ENCODE measurements around the gene EME2.

The EME2 gene

DNA sequence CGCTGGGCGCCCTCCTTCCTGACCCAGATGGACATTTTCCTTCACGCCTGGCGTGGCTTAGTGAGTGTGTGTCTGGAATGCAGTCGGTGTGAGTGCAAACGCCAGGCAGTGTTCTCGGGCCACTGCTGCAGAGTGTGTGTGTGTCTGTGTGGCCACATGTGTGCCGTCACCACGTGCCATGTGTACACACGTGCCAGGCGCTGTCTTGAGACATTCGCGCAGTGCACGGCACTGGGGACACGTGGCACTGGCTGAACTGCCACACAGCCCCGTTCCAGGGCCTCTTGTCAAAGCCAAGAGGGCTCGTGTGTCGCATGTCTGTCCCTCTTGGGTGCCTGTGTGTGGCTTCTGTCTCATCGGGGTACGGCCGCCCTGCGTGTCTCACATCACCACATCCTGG, 37.8 kb upstream of the EME2 start (continued):
- TF ChIP-seq ZNF8 (CRISPR knock-in tag; IDR thresholded peaks at IDR 0.05) (no peak), PPARA (CRISPR knock-in tag; IDR thresholded peaks at IDR 0.05; ENCODE audit: borderline replicate concordance) (no peak), ARNTL (CRISPR knock-in tag; IDR thresholded peaks at IDR 0.05; ENCODE audit: borderline replicate concordance, low read depth) (no peak), CSDC2 (CRISPR knock-in tag; IDR thresholded peaks at IDR 0.05) (no peak), TCF4 (CRISPR knock-in tag; IDR thresholded peaks at IDR 0.05; ENCODE audit: borderline replicate concordance) (no peak), OSR1 (CRISPR knock-in tag; IDR thresholded peaks at IDR 0.05) (no peak), GLIS3 (CRISPR knock-in tag; IDR thresholded peaks at IDR 0.05) (no peak), SNAI2 (CRISPR knock-in tag; IDR thresholded peaks at IDR 0.05) (no peak)
- TF ChIP-seq, protein P1, sequence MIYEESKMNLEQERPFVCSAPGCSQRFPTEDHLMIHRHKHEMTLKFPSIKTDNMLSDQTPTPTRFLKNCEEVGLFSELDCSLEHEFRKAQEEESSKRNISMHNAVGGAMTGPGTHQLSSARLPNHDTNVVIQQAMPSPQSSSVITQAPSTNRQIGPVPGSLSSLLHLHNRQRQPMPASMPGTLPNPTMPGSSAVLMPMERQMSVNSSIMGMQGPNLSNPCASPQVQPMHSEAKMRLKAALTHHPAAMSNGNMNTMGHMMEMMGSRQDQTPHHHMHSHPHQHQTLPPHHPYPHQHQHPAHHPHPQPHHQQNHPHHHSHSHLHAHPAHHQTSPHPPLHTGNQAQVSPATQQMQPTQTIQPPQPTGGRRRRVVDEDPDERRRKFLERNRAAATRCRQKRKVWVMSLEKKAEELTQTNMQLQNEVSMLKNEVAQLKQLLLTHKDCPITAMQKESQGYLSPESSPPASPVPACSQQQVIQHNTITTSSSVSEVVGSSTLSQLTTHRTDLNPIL (CRISPR knock-in tag; IDR thresholded peaks at IDR 0.05; ENCODE audit: low read depth): no peak

DNA sequence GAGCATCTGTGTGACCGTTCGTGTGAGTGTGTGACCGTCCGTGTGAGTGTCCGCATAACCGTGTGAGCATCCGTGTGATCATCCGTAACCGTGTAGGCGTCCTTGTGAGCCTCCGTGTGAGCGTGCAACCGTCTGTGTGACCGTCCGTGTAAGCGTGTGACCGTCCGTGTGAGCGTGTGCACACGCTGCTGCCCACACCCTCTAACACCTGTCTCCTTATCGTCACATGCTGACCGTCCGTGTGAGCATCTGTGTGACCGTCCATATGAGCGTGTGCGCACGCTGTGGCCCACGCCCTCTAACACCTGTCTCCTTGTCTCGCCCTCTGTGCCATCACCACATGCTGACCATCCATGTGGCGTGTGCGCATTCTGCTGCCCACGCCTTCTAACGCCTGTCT, 32.4 kb upstream of the EME2 start:
- TF ChIP-seq, protein P1 (CRISPR knock-in tag; IDR thresholded peaks at IDR 0.05; ENCODE audit: low read depth): no peak
- TF ChIP-seq OSR1 (CRISPR knock-in tag; IDR thresholded peaks at IDR 0.05): no peak
- TF ChIP-seq ZFP30 (CRISPR knock-in tag; IDR thresholded peaks at IDR 0.05): no peak
- TF ChIP-seq ARNTL (CRISPR knock-in tag; IDR thresholded peaks at IDR 0.05; ENCODE audit: borderline replicate concordance, low read depth): no peak
- TF ChIP-seq CSDC2 (CRISPR knock-in tag; IDR thresholded peaks at IDR 0.05): no peak
- no peak for TF ChIP-seq PPARA (CRISPR knock-in tag; IDR thresholded peaks at IDR 0.05; ENCODE audit: borderline replicate concordance)
- no peak for TF ChIP-seq ESRRG (CRISPR knock-in tag; IDR thresholded peaks at IDR 0.05)
- no peak for ATAC-seq

DNA sequence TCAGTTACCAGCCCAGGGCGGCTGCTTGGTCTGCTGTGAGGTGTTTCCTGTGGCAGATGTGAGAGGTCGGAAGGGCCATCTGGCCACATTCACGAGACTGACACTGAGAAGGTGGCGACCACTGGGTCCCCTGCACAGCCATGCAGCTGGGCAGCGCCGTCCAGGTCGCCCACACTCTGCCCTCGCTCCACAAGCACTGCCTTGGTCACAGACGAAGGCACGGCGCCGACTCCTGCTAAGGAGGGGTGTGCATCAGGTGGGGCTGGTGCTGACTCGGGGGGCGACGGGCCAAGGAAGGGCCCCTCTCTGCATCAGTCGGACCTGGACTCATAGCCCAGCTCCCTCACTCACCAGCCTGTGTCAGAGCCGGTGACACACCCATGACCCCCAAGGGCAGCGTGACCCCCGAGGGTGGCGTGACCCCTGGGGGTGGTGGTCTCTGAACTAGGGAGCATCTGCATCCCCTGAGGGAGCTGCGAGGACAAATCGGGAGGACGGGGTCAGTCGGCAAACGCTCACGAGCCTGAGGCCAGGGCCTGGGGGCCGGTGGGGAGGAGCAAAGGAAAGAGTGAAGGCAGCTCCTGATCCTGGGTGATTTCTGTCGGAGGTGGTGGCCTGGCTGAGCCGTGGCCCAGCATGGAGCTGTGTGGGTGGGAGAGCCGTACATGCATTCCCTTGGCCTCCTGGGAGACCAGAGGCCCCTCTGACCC, 31.7 kb upstream of the EME2 start:
- no peak for ATAC-seq
- TF ChIP-seq GLIS3 (CRISPR knock-in tag; IDR thresholded peaks at IDR 0.05): no peak
- no peak for TF ChIP-seq ESRRG (CRISPR knock-in tag; IDR thresholded peaks at IDR 0.05)
- TF ChIP-seq ZC3H10 (CRISPR knock-in tag; IDR thresholded peaks at IDR 0.05): no peak
- TF ChIP-seq, protein P2, sequence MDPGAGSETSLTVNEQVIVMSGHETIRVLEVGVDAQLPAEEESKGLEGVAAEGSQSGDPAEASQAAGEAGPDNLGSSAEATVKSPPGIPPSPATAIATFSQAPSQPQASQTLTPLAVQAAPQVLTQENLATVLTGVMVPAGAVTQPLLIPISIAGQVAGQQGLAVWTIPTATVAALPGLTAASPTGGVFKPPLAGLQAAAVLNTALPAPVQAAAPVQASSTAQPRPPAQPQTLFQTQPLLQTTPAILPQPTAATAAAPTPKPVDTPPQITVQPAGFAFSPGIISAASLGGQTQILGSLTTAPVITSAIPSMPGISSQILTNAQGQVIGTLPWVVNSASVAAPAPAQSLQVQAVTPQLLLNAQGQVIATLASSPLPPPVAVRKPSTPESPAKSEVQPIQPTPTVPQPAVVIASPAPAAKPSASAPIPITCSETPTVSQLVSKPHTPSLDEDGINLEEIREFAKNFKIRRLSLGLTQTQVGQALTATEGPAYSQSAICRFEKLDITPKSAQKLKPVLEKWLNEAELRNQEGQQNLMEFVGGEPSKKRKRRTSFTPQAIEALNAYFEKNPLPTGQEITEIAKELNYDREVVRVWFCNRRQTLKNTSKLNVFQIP (CRISPR knock-in tag; IDR thresholded peaks at IDR 0.05; ENCODE audit: borderline replicate concordance, low read depth): no peak

DNA sequence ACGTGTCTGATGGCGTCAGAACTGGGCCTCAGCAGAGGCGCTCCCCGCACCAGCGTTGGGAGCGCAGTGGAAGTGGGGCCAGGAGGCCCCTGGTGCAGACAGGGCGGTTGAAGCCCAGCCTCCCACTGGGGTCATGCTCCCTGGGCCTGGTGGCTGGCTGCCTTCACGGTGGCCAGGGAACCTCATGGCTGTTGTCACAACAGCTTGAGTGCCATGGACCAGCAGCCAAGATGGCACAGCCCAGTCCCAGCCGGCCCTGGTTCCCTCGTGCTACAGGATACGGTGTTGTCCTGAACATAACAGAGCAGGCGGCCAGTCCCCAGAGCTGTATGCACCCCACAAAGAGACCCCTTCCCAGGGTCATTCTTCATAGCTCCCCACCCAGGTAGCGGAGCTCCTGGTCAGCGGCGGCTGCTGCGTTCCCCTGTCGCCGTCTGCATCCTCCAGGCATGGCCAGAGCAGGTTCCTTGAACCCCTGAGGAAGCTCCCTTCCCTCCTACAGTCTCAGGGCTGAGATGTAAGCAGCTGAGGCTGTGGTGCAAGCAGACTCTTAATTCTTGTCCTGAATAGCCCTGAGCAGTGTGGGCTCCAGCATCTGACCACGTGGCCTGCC, 31.0 kb upstream of the EME2 start:
- ATAC-seq: no peak
- TF ChIP-seq ESRRG (CRISPR knock-in tag; IDR thresholded peaks at IDR 0.05) (no peak), ZC3H10 (CRISPR knock-in tag; IDR thresholded peaks at IDR 0.05) (no peak), PPARA (CRISPR knock-in tag; IDR thresholded peaks at IDR 0.05; ENCODE audit: borderline replicate concordance) (no peak), ISL1 (CRISPR knock-in tag; IDR thresholded peaks at IDR 0.05) (no peak), ZFP3 (CRISPR knock-in tag; IDR thresholded peaks at IDR 0.05) (no peak), TCF4 (CRISPR knock-in tag; IDR thresholded peaks at IDR 0.05; ENCODE audit: borderline replicate concordance) (no peak), BACH2 (CRISPR knock-in tag; IDR thresholded peaks at IDR 0.05; ENCODE audit: borderline replicate concordance) (no peak), TOX (CRISPR knock-in tag; IDR thresholded peaks at IDR 0.05; ENCODE audit: borderline replicate concordance) (no peak), OSR1 (CRISPR knock-in tag; IDR thresholded peaks at IDR 0.05) (no peak), ARNTL (CRISPR knock-in tag; IDR thresholded peaks at IDR 0.05; ENCODE audit: borderline replicate concordance, low read depth) (no peak), GLIS3 (CRISPR knock-in tag; IDR thresholded peaks at IDR 0.05) (no peak), ZNF8 (CRISPR knock-in tag; IDR thresholded peaks at IDR 0.05) (no peak), ZNF70 (CRISPR knock-in tag; IDR thresholded peaks at IDR 0.05) (no peak), ZFP30 (CRISPR knock-in tag; IDR thresholded peaks at IDR 0.05) (no peak)
- TF ChIP-seq, protein P2 (CRISPR knock-in tag; IDR thresholded peaks at IDR 0.05; ENCODE audit: borderline replicate concordance, low read depth): no peak
- TF ChIP-seq, protein P3, sequence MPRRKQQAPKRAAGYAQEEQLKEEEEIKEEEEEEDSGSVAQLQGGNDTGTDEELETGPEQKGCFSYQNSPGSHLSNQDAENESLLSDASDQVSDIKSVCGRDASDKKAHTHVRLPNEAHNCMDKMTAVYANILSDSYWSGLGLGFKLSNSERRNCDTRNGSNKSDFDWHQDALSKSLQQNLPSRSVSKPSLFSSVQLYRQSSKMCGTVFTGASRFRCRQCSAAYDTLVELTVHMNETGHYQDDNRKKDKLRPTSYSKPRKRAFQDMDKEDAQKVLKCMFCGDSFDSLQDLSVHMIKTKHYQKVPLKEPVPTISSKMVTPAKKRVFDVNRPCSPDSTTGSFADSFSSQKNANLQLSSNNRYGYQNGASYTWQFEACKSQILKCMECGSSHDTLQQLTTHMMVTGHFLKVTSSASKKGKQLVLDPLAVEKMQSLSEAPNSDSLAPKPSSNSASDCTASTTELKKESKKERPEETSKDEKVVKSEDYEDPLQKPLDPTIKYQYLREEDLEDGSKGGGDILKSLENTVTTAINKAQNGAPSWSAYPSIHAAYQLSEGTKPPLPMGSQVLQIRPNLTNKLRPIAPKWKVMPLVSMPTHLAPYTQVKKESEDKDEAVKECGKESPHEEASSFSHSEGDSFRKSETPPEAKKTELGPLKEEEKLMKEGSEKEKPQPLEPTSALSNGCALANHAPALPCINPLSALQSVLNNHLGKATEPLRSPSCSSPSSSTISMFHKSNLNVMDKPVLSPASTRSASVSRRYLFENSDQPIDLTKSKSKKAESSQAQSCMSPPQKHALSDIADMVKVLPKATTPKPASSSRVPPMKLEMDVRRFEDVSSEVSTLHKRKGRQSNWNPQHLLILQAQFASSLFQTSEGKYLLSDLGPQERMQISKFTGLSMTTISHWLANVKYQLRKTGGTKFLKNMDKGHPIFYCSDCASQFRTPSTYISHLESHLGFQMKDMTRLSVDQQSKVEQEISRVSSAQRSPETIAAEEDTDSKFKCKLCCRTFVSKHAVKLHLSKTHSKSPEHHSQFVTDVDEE (CRISPR knock-in tag; IDR thresholded peaks at IDR 0.05): no peak
- TF ChIP-seq, protein P4, sequence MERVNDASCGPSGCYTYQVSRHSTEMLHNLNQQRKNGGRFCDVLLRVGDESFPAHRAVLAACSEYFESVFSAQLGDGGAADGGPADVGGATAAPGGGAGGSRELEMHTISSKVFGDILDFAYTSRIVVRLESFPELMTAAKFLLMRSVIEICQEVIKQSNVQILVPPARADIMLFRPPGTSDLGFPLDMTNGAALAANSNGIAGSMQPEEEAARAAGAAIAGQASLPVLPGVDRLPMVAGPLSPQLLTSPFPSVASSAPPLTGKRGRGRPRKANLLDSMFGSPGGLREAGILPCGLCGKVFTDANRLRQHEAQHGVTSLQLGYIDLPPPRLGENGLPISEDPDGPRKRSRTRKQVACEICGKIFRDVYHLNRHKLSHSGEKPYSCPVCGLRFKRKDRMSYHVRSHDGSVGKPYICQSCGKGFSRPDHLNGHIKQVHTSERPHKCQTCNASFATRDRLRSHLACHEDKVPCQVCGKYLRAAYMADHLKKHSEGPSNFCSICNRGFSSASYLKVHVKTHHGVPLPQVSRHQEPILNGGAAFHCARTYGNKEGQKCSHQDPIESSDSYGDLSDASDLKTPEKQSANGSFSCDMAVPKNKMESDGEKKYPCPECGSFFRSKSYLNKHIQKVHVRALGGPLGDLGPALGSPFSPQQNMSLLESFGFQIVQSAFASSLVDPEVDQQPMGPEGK (CRISPR knock-in tag; IDR thresholded peaks at IDR 0.05; ENCODE audit: borderline replicate concordance): no peak

Data from SK-N-SH treated with all-trans-retinoic acid at 6 μM for 48 hours (cell line).